Hematopoietic multipotent progenitor cell treated with erythropoietin and hydrocortisone succinate and interleukin-3 and kit ligand, for 4 days (in vitro differentiated cells): Measurements from ENCODE around the gene EAF1.
"Not testable (repeated sequence)": the region's sequence is repeated elsewhere in the genome, so short reads cannot be mapped to it uniquely, and the experiment has no call there.

Source experiments
- DNase-seq: peaks from one replicate; pipeline ENCODE4 v3.0.0-alpha.2; 2015

Gene EAF1

DNA sequence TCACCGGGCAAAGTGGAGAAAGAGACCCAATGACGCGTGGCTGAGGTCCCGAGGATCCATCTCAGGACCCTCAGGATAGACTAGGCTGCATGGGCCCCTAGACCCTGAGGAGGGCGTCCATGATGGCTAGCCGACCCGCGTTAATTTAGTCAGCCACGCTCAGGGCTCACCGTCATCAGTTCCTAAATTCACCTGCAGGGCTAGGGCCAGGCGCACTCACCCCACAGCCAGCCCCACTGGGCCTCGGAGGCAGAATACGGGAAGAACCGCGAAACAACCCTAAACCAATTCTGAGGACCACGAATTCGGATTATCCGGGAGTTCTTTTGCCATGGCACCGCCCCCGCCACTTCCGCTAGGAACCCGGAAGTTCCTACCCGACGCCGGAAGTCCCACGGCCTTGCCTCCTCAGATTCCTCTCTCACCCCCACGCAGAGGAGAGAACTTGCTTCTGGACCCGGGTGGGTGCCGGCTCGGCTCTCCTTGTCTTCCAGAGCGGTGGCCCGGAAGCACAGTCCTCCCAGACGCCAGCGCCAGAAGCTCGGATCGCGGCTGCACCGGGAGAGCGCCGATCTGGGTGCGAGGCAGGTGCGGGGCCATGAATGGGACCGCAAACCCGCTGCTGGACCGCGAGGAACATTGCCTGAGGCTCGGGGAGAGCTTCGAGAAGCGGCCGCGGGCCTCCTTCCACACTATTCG, at the start of gene EAF1, which contains the start of gene METTL6:
EAF1 (plus strand) TSS at position 417 of the 699 bp plus-strand sequence; CDS start at position 599, 182 bp downstream.
METTL6 (minus strand) TSS at position 363 of the 699 bp plus-strand sequence. CDS start 1,033 bp downstream, outside the sequence.
- DNase-seq: peak; percentile 95

DNA sequence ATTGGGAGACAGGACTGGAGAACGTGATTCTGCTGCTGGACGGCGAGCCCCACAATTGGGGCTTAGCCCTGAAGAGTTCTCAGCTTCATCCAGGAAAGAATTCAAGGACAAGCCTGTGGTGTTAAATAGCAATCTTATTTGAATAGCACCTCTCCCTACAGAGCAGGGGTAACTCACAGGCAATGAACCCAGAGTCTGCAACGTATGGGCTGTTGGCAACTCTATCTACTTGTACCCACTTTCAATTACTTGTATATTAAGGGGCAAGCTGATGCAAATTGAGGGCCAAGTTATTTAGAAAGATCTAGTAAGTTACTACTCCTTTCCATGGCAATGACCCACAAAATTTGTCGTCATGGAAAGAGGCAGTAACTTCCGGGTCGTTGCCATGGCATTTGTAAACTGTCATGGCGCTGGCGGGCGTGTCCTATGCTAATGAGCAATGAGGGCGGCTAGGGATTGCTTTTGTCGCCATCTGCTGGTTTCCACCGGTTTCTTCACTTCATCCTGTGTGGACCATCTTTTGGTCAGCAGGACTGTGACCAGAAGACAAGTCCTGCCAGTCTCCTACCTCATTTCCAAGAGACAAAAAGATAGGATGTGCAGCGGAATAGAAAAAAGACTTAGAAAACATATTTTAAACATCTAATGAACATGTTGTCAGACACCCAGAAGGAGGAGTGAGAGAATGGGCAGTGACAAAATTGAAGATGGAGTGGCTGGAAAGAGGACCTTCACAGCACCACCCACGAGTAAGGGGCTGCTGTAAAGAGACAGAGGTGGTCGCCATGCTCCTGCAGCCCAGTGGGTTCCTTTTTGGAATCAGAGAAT, 49.2 kb upstream of the EAF1 start:
- peak; percentile 98 for DNase-seq

DNA sequence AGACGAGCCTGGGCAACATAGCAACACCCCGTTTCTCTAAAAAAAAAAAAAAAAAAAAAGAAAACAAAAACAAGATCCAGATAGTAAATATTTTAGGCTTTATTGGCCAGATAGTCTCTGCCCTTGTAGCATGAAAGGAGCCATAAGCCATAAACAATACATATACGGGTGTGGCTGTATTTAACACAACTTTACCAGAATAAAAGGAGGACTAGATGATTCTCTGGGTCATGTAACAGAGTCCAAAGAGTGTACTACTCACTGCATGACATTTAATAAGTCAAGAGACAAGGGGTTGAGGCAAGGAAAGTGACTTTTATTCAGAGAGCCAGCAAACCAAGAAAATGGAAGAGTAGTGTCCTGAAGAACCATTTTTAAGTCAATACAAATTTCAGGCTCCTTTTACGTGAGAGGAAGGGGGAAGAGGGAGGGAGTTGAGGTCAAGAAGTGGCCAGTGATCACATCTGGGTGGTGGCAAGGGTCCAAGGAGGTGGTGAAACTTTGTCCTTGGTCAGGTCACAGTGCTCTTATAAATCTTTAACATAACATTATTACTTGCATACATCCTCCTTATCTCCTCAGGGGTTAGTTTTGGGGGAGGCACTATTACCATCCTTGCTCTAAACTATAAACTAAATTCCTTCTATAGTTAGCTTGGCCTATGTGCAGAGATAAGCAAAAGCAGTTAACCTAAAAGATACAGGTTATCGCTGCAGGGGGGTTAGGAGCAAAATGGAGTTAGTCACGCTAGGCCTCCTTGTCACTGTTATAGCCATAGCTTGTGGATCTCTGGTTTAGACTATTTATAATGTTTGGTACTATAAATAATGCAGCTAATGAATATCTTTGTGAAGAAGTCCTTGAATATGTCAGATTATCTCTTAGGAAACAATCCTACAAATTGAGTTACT, 46.2 kb upstream of the EAF1 start:
- DNase-seq: no peak

DNA sequence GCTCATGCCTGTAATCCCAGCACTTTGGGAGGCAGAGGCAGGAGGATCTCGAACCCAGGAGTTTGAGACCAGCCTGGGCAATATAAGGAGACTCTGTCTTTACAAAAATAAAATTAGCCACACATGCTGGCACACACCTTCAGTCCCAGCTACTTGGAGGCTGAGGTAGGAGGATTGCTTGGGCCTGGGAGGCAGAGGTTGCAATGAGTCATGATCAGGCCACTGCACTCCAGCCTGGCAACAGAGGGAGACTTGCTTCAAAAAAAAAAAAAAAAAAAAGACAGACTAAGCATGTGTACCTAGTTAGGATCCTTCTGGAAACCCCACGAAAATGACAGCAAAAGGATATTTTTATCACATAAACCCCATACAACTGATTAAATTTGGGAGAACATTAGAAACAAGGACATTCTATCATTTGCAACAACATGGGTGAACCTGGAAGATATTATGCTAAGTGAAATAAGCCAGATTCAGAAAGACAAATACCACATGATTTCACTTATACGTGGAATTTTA, 44.9 kb upstream of the EAF1 start:
- DNase-seq: no peak

DNA sequence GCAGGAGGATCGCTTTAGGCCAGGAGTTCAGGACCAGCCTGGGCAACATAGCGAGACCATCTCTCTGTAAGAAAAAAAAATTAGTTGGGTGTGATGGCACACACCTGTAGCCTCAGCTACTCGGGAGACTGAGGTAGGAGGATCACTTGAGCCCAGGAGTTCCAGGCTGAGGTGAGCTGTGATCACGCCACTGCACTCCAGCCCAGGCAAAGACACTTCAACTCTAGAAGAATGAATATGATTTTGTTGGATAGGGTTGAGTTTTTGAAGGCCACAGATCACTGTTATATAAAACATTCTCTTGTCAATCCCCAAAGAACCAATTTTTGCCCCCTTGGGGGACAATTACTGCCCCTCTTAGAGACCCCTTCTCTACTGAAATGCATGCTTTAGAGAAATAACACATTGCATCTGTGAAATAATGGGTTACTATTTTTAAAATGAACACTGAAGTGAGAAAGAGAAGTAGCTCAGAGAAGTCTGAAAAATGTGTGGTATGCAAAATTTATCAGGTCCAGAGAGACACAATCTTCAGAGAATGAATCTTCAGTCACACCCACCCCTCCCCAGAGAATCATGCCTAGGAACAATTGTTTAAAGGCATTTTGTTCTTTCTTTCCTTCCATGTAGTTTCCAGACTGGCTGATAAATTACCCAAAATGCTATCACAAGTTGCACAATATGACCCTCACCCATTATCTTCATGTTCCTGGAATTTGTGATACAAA, 42.7 kb upstream of the EAF1 start:
- DNase-seq: peak; percentile 41

DNA sequence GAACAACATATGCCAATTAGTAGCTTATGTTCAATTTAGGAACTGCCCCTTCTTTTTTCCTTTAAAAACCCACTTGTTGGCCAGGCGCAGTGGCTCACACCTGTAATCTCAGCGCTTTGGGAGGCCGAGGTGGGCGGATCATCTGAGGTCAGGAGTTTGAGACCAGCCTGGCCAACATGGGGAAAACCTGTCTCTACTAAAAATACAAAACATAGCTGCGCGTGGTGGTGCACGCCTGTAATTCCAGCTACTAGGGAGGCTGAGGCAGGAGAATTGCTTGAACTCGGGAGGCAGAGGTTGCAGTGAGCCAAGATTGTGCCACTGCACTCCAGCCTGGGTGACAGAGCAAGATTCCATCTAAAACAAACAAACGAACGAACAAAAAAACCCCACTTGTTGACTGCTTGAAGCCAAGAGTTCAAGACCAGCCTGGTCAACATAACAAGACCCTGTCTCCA, 42.1 kb upstream of the EAF1 start:
- DNase-seq: not testable (repeated sequence)

DNA sequence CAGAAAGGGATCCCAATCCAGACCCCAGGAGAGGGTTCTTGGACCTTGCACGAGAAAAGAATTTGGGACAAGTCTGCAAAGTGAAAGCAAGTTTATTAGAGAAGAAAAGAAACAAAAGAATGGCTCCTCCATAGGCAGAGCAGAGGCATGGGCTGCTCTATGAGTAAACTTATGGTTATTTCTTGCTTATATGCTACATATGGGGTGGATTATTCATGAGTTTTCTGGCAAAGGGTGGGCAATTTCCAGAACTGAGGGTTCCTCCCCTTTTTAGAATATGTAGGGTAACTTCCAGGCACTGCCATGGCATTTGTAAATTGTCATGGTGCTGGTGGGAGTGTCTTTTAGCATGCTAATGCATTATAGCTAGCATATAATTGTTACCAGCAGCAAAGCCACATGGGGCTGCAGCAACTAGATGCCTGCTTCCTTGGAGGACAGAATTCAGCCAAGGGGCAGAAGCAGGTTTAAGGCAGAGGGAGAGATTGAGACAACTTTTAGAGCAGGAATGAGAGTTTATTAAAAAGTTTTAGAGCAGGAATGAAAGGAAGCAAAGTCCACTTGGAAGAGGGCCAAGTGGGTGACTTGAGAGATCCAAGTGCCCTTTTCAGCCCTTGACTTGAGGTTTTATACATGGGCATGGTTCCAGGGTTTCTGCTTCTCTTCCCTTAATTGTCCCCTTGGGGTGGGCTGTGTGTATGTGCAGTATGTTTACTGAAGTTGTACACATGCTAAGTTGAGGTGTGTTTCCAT, 41.3 kb upstream of the EAF1 start:
- peak; percentile 24 for DNase-seq

DNA sequence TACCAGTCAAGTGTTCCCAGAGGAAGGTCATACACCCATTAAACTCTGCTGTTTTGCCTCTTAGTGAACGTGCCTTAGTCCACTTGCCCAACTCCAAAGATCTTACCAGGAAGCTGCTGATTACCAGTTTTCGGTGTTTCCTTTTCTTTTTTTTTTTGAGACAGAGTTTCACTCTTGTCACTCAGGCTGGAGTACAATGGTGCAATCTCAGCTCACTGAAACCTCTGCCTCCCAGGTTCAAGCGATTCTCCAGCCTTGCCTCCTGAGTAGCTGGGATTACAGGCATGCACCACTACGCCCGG, 40.8 kb upstream of the EAF1 start:
- DNase-seq: not testable (repeated sequence)

DNA sequence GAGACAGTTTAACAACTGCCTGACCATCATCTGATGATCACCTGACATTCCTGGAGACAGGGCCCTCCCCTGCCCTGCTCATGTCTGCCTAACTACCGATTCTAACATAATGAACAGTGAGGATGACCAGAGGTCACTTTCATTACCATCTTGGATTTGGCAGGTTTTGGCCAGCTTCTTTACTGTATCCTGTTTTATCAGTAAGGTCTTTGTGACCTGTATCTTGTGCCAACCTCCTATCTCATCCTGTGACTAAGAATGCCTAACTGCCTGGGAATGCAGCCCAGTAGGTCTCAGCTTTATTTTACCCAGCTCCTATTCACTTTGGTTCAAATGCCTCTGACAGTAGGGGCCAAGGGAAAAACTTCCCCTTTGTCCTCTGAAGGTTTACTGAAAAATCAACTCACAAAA, 40.2 kb upstream of the EAF1 start:
- no peak for DNase-seq

DNA sequence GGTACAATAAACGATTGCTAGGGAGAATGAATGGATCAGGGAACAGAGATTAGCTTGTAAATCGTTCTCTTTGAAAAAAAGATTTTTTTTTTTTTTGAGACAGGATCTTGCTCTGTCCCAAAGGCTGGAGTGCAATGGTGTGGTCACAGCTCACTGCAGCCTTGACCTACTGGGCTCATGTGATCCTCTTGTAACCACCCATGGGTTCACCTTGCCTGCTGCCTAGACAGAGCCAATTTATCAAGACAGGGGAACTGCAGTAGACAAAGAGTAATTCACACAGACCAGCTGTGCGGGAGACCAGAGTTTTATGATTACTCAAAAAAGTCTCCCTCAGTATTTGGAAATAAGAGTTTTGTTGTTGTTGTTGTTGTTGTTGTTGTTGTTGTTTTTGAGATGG, 39.7 kb upstream of the EAF1 start:
- no peak for DNase-seq

DNA sequence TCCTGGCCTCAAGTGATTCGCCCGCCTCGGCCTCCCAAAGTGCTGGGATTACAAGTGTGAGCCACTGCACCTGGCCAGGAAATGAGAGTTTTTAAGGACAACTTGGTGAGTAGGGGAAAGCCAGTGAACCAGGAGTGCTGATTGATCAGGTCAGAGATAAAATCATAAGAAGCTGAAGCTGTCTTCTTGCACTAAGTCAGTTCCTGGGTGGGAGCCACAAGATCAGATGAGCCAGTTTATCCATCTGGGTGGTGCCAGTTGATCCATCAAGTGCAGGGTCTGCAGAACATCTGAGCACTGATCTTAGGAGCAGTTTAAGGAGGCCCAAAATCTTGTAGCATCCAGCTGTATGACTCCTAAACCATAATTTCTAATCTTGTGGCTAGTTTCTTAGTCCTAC, 39.1 kb upstream of the EAF1 start:
- not testable (repeated sequence) for DNase-seq

DNA sequence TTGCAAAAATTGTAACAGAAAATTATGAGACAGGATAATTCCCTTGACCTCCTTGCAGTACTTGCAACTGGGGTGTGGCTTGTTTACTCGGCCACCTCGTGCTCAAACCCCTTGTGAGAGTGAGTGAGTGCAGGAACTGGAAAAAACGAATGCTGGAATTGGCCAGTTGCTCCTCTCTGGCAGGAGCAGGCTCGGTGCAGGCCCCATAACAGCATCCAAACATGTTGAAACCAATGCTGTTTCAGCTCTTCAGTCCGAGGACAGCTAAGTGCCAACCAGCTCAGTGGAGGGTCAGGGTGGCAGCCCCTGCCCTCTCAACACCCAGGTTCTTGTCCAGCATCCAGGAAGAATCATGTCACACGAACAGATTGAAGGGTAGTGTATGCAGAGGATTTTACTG, 36.9 kb upstream of the EAF1 start:
- no peak for DNase-seq

DNA sequence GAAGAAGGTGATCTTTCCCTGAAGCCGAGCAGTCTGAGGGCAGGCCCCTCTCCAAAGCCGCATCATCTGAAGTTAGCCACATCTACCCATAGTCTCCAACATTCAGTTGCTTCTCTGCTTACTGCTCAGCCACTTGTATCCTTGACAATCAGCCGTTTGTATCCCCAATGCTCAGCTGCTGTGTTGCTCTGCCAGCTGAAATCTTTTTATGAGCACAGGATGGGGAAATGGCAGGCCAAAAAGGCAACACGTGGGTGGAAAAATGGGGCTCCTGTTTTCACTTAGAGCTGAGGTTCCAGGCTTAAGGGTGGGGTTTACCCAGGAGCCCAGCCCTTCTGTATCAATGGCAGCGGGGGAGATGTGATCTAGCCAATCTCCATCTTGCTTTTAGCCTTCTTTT, 36.4 kb upstream of the EAF1 start:
- no peak for DNase-seq

DNA sequence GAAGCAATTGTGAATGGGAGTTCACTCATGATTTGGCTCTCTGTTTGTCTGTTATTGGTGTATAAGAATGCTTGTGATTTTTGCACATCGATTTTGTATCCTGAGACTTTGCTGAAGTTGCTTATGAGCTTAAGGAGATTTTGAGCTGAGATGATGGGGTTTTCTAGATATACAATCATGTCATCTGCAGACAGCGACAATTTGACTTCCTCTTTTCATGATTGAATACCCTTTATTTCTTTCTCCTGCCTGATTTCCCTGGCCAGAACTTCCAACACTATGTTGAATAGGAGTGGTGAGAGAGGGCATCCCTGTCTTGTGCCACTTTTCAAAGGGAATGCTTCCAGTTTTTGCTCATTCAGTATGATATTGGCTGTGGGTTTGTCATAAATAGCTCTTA, 34.1 kb upstream of the EAF1 start:
- not testable (repeated sequence) for DNase-seq

DNA sequence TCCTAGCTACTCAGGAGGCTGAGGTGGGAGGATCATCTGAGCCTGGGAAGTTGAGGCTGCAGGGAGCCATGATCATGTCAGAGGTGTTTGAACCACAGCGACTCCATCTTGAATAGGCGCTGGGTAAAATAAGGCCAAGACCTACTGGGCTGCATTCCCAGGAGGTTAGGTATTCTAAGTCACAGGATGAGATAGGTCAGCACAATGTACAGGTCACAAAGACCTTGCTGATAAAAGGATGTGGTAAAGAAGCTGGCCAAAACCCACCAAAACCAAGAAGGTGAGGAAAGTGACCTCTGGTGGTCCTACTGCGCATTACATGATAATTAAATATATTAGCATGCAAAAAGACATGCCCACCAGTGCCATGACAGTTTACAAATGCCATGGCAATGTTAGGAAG, 28.7 kb upstream of the EAF1 start:
- peak; percentile 71 for DNase-seq

DNA sequence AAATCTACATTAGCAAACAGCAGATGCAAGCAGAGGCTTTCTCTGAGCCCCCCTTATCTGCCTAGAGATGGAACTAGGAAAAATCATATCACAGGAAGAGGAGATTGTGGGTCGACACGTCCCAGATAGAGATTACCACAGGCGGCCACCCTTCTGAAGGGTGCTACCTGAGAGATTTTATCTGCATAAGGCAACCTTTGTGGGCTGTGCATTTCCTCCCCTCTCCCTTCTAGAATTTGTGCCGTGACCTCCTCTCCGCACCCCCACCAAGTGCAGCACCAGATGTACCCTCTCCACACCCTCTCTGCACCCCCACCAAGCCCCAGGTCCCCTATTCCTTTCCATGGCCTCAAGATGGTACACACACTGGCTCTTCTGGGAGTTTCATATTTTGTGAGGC, 27.4 kb upstream of the EAF1 start:
- no peak for DNase-seq

DNA sequence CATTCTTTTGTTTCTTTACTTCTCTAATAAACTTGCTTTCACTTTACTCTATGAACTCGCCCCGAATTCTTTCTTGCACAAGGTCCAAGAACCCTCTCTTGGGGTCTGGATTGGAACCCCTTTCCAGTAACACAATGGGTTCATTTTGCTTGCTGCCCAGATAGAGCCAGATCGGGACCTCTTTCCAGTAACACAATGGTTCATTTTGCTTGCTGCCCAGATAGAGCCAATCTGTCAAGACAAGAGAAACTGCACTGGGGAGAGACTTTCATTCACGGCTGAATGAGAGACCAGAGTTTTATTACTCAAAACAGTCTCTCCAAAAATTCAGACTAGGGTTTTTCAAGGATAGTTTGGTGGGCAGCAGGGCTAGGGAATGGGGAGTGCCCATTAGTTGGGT, 25.5 kb upstream of the EAF1 start:
- DNase-seq: no peak

DNA sequence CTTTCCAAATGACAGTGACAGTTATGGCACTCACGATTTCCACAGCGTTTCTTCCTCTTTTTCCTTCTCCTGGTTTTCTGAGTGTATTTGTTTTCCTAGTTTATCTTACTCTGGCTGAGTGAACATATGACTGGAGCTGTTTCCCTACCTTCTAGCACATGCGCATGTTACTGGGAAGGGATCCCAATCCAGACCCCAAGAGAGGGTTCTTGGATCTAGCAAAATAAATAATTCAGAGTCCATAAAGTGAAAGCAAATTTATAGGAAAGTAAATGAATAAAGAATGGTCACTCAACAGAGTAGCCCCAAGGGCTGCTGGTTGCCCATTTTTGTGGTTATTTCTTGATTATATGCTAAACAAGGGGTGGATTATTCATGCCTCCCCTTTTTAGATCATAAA, 23.9 kb upstream of the EAF1 start:
- no peak for DNase-seq

DNA sequence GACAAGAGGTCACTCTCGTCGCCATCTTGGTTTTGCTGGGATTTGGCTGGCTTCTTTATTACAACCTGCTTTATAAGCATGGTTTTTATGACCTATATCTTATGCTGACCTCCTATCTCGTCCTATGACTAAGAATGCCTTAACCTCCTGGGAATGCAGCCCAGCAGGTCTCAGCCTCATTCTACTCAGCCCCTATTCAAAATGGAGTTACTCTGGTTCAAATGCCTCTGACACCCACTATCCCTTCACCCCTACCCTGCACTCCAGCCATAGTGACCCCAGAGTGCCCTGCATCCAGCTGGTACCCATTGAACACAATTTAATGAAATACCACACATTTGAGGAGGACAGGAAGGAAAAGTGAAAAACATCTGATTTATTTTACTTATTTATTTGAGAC, 23.4 kb upstream of the EAF1 start:
- no peak for DNase-seq

DNA sequence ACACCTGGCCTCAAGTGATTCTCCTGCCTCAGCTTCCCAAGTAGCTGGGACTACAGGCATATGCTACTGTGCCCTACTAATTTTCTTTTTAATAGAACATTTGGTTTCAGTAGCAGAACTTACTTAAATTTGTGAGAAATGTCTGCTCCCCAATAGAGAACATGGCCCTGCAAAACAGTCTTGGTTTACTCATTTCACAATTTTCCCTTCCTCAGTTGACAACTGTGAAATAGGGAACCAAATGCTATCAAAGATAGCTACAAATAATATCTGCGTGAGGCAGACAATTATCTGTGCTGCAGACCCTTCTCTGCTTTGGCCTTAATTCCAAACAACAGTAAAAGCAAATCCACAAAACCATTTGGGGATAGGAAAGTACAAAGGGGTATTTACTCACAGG, 22.6 kb upstream of the EAF1 start:
- DNase-seq: peak; percentile 37

DNA sequence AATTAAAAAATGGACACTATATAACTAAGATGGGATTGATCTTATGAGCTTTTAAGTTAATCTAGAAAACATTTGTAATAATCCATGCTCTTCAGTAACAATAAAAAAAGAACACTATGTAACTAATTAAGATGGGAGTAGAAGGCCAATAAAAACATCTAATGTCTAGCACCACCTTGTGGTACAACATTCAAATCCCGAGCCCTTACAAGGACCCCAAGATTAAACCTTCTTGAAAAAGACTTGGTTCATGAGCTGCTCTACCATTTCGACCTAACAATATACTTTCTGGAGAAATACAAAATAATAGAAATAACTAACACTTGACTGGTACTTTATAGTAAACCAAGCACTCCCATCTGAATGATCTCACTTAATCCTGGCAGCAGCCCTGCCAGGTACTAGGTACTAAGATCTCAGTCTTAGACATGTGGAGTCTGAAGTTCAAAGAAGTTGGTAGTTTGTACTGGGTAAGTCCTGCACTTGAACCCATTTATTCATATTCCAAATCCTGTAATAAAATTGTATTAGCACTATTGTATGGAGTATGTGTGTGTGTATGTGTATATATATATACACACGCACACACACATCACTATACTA, 21.8 kb upstream of the EAF1 start:
- peak; percentile 86 for DNase-seq
